Endodermal cell (in vitro differentiated cells): ENCODE measurements around the gene ARF6. TPM values are rescaled to one million over a fixed set of nuclear protein-coding genes. Genes with fewer than 3 reads are reported as not detected.

Experiments used
- DNase-seq: peaks from one replicate; pipeline ENCODE4 v3.0.0-alpha.2; 2017
- H3K27ac ChIP-seq: 2 replicates; pipeline ENCODE4 v1.5.1; 2013; ENCODE audit warnings: mild to moderate bottlenecking, low read depth, low read length, moderate library complexity
- H3K27me3 ChIP-seq: 2 replicates; pipeline ENCODE4 v1.6.1; 2013; ENCODE audit warnings: mild to moderate bottlenecking, low read length, moderate library complexity; ENCODE audit not compliant: insufficient read depth, control insufficient read depth, poor library complexity, severe bottlenecking
- H3K36me3 ChIP-seq: 2 replicates; pipeline ENCODE4 v1.7.0; 2013; ENCODE audit warnings: mild to moderate bottlenecking, low read length, moderate library complexity; ENCODE audit not compliant: control insufficient read depth, insufficient read depth
- H3K4me1 ChIP-seq: one replicate; pipeline ENCODE4 v1.7.0; 2013; ENCODE audit warnings: low read length; ENCODE audit not compliant: control insufficient read depth, insufficient read depth
- H3K4me3 ChIP-seq: 2 replicates; pipeline ENCODE4 v1.5.1; 2013; ENCODE audit warnings: mild to moderate bottlenecking, low read length, moderate library complexity
- H3K9ac ChIP-seq: 2 replicates; pipeline ENCODE4 v1.6.1; 2013; ENCODE audit warnings: mild to moderate bottlenecking, low read length, moderate library complexity; ENCODE audit not compliant: poor library complexity, severe bottlenecking; ENCODE audit errors: extremely low read depth
- H3K9me3 ChIP-seq: 2 replicates; pipeline ENCODE4 v1.6.1; 2013; ENCODE audit warnings: mild to moderate bottlenecking, low read length, moderate library complexity; ENCODE audit not compliant: control insufficient read depth
- H3K27ac Mint-ChIP-seq: 2 replicates; pipeline ENCODE4 v1.8.0; 2020; ENCODE audit warnings: mixed read lengths
- H3K27me3 Mint-ChIP-seq: 2 replicates; pipeline ENCODE4 v1.8.0; 2021; ENCODE audit warnings: mild to moderate bottlenecking, mixed read lengths; ENCODE audit not compliant: insufficient read depth
- H3K36me3 Mint-ChIP-seq: 2 replicates; pipeline ENCODE4 v1.8.0; 2020; ENCODE audit warnings: low read depth, mixed read lengths
- H3K4me1 Mint-ChIP-seq: 2 replicates; pipeline ENCODE4 v1.8.0; 2020; ENCODE audit warnings: mixed read lengths
- H3K4me3 Mint-ChIP-seq: 2 replicates; pipeline ENCODE4 v1.8.0; 2020; ENCODE audit warnings: mild to moderate bottlenecking, moderate library complexity, mixed read lengths
- H3K9me3 Mint-ChIP-seq: 2 replicates; pipeline ENCODE4 v1.8.0; 2020; ENCODE audit warnings: mild to moderate bottlenecking, mixed read lengths
- CTCF ChIP-seq: fragments of 200-600 bp; sonication (generic); conservative IDR thresholded peaks from 2 replicates; pipeline ENCODE4 v1.5.0; 2021; ENCODE audit warnings: antibody characterized with exemption, mild to moderate bottlenecking
- WGBS, 2 experiments: methylation state at CpG; one replicate each; pipeline versions ENCODE4 v1.1.5 to v1.1.7; 2013; ENCODE audit warnings: missing lambda C conversion rate in 2 of 2, mixed read lengths in 1 of 2; ENCODE audit not compliant: insufficient coverage in 1 of 2, insufficient read length in 1 of 2; 5-methylcytosine and 5-hydroxymethylcytosine counted together
- total RNA-seq, 2 donors: library from RNA; stranded (reverse); fragmentation: NEBNext Ultra II Directional in 1 of 2; extraction: Animal tissue kit (Norgen Biotek cat#: 25700) in 1 of 2; gene quantifications; 2 replicates in 1 of 2; 3 replicates in 1 of 2; pipeline ENCODE4 v1.2.1, GENCODE V29; 2021

ARF6 gene
- total RNA-seq, 2 donors from 2014 or later: 45.2 to 46.7 TPM

DNA sequence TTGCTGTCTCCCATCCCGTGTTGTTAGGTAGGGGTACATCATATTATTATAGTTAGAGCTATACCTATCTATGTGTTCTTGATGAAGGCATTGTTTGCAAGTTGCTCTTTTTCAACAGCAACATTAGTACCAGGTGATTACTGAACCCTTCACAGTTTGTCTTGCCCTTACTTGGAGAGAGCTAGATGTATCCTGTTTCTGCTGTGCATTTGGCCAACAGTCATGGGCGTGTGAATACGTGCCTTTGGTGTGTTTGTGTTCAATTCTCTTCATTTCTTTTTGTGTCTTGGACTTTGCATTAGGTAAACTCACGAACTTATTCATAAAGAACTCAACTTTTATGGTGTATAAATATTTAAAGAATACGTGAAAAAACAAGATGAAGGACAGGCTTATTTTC is 14.3 kb downstream of the ARF6 start:
- no peaks in the 10 kb centered on the region for H3K9me3 Mint-ChIP-seq
- H3K4me1 Mint-ChIP-seq: no peaks in the 10 kb centered on the region
- H3K36me3 ChIP-seq: no peaks in the 10 kb centered on the region
- H3K9ac ChIP-seq: no peak overlapping the region
- WGBS, 2 experiments: 67 to 81% methylated on average over 1 to 3 of the region's 5 CpGs
- H3K36me3 Mint-ChIP-seq: no peaks in the 10 kb centered on the region
- TF ChIP-seq CTCF: no peak
- no peak overlapping the region for H3K27ac ChIP-seq
- H3K4me1 ChIP-seq: no peaks in the 10 kb centered on the region
- H3K4me3 ChIP-seq: no peak overlapping the region
- no peaks in the 10 kb centered on the region for H3K27me3 ChIP-seq
- H3K9me3 ChIP-seq: no peaks in the 10 kb centered on the region
- H3K4me3 Mint-ChIP-seq: no peak overlapping the region
- no peak overlapping the region for H3K27ac Mint-ChIP-seq
- no peaks in the 10 kb centered on the region for H3K27me3 Mint-ChIP-seq
- no peak for DNase-seq

DNA sequence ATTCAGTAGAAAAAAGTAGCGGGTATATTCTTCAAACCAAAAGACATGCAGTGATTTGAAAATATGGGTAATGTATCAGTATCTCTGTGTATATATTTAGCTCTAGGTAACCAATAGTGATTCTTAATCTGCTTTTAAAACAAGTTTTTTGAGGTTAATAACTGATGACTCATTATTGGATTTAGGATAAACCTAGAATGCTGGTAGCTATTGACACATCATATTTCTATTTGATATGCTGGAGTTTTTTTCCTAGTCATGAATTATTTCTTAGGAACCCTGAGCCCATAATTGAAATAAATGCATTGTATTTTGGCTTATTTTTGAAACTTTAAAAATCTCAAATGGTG is 15.5 kb downstream of the ARF6 start:
- no peaks in the 10 kb centered on the region for H3K36me3 Mint-ChIP-seq
- Histone ChIP-seq H3K36me3 (no peaks in the 10 kb centered on the region), H3K4me1 (no peaks in the 10 kb centered on the region), H3K9me3 (no peaks in the 10 kb centered on the region), H3K27ac (no peak overlapping the region), H3K9ac (no peak overlapping the region), H3K27me3 (no peaks in the 10 kb centered on the region), H3K4me3 (no peak overlapping the region)
- 0% methylated on average over 1 of the region's 1 CpG for WGBS, 2 experiments
- no peaks in the 10 kb centered on the region for H3K27me3 Mint-ChIP-seq
- H3K27ac Mint-ChIP-seq: no peak overlapping the region
- H3K4me1 Mint-ChIP-seq: no peaks in the 10 kb centered on the region
- H3K9me3 Mint-ChIP-seq: no peaks in the 10 kb centered on the region
- no peak for TF ChIP-seq CTCF
- no peak overlapping the region for H3K4me3 Mint-ChIP-seq
- DNase-seq: no peak

GRCh38 chr14:49909016-49909415 is 16.1 kb downstream of the ARF6 start:
- H3K4me3 Mint-ChIP-seq: no peak overlapping the region
- H3K27ac Mint-ChIP-seq: no peak overlapping the region
- H3K4me3 ChIP-seq: no peak overlapping the region
- H3K36me3 ChIP-seq: no peaks in the 10 kb centered on the region
- H3K36me3 Mint-ChIP-seq: no peaks in the 10 kb centered on the region
- DNase-seq: no peak
- TF ChIP-seq CTCF: no peak
- H3K27me3 ChIP-seq: no peaks in the 10 kb centered on the region
- no peak overlapping the region for H3K9ac ChIP-seq
- H3K4me1 ChIP-seq: no peaks in the 10 kb centered on the region
- H3K27me3 Mint-ChIP-seq: no peaks in the 10 kb centered on the region
- no peaks in the 10 kb centered on the region for H3K4me1 Mint-ChIP-seq
- H3K9me3 Mint-ChIP-seq: no peaks in the 10 kb centered on the region
- 91 to 94% methylated on average over 3 to 4 of the region's 4 CpGs for WGBS, 2 experiments
- H3K27ac ChIP-seq: no peak overlapping the region
- H3K9me3 ChIP-seq: no peaks in the 10 kb centered on the region
